Measurements from ENCODE around the gene HOXA7.

Gene HOXA7

DNA sequence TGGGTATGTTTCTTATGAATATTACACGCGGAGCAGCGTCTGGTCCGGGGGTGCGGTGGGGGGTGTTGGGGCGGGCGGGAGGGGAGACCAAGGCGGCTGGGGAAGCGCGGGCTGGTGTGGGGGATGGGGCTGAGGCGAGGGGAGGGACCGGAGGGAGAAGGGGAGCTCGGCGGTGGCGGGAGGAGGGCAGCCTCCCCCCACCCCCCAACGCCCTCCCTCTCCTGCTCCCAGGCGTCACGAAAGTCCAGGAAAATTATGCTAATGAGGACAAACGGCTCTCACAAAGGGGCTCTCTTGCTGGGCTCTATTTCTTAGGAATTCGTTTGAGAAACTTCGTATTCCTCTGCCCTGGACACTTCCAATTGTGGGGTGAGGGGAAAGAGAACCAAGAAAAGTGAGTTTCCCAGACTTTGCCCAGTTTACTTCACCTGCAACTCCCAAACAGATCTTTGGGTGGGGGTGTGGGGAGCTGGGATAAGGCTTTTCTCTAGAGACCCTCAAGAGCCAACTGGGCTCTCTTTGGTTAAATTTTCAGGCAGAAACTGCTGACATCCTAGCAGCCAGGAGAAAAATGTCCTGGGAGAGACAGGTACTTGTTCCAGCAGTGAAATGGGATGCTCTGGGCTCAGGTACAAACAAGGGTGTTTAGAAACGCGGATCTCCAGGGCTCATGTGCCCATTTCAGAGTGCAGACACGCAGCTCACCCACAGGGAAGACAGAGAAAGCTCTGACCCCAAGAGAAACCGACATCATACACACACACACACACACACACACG lies 42.3 kb downstream of the HOXA7 start:
- TF ChIP-seq EZH2 (IDR thresholded peaks at IDR 0.05; ENCODE audit: borderline replicate concordance, low read depth, low read length, severe bottlenecking) = no peak
- TF ChIP-seq, protein P1, sequence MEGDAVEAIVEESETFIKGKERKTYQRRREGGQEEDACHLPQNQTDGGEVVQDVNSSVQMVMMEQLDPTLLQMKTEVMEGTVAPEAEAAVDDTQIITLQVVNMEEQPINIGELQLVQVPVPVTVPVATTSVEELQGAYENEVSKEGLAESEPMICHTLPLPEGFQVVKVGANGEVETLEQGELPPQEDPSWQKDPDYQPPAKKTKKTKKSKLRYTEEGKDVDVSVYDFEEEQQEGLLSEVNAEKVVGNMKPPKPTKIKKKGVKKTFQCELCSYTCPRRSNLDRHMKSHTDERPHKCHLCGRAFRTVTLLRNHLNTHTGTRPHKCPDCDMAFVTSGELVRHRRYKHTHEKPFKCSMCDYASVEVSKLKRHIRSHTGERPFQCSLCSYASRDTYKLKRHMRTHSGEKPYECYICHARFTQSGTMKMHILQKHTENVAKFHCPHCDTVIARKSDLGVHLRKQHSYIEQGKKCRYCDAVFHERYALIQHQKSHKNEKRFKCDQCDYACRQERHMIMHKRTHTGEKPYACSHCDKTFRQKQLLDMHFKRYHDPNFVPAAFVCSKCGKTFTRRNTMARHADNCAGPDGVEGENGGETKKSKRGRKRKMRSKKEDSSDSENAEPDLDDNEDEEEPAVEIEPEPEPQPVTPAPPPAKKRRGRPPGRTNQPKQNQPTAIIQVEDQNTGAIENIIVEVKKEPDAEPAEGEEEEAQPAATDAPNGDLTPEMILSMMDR (IDR thresholded peaks at IDR 0.05; ENCODE audit: borderline replicate concordance, extremely low read depth, low read length, poor library complexity, severe bottlenecking) = no peak
- Histone ChIP-seq H3K4me2 (ENCODE audit: insufficient read depth, low read length) (no peak overlapping the region), H3K27me3 (ENCODE audit: insufficient read depth, low read length, poor library complexity) (no peaks in the 10 kb centered on the region), H3K4me1 (ENCODE audit: insufficient read depth, low read length) (no peaks in the 10 kb centered on the region), H3K9ac (ENCODE audit: low read depth, low read length) (no peak overlapping the region), H3K27ac (ENCODE audit: low read length) (no peak overlapping the region), H2AFZ (ENCODE audit: low read depth, low read length) (no peak overlapping the region), H4K20me1 (ENCODE audit: insufficient read depth, low read length) (no peaks in the 10 kb centered on the region), H3K9me3 (ENCODE audit: insufficient read depth, low read length, severe bottlenecking) (no peaks in the 10 kb centered on the region), H3K79me2 (ENCODE audit: insufficient read depth, low read length) (no peaks in the 10 kb centered on the region), H3K4me3 (ENCODE audit: low read depth in 1 of 2, low read length in 2 of 2) (no peak overlapping the region), H3K36me3 (ENCODE audit: insufficient read depth, low read length) (no peaks in the 10 kb centered on the region)
- DNase-seq (no peak), ATAC-seq (ENCODE audit: insufficient read depth, low read depth) (no peak)

GRCh38 chr7:27112955-27113949 lies 43.2 kb downstream of the HOXA7 start:
- no peaks in the 10 kb centered on the region for H3K4me1 ChIP-seq (ENCODE audit: insufficient read depth, low read length)
- TF ChIP-seq EZH2 (IDR thresholded peaks at IDR 0.05; ENCODE audit: borderline replicate concordance, low read depth, low read length, severe bottlenecking) = no peak
- TF ChIP-seq, protein P1 (IDR thresholded peaks at IDR 0.05; ENCODE audit: borderline replicate concordance, extremely low read depth, low read length, poor library complexity, severe bottlenecking) = no peak
- no peak overlapping the region for H3K27ac ChIP-seq (ENCODE audit: low read length)
- no peaks in the 10 kb centered on the region for H3K79me2 ChIP-seq (ENCODE audit: insufficient read depth, low read length)
- ATAC-seq (ENCODE audit: insufficient read depth, low read depth) = no peak
- no peak overlapping the region for H2AFZ ChIP-seq (ENCODE audit: low read depth, low read length)
- no peak for DNase-seq
- no peak overlapping the region for H3K4me3 ChIP-seq (ENCODE audit: low read depth in 1 of 2, low read length in 2 of 2)
- H3K9ac ChIP-seq (ENCODE audit: low read depth, low read length) = no peak overlapping the region
- H3K4me2 ChIP-seq (ENCODE audit: insufficient read depth, low read length) = no peak overlapping the region
- H3K27me3 ChIP-seq (ENCODE audit: insufficient read depth, low read length, poor library complexity) = no peaks in the 10 kb centered on the region
- H3K9me3 ChIP-seq (ENCODE audit: insufficient read depth, low read length, severe bottlenecking) = no peaks in the 10 kb centered on the region
- no peaks in the 10 kb centered on the region for H3K36me3 ChIP-seq (ENCODE audit: insufficient read depth, low read length)
- H4K20me1 ChIP-seq (ENCODE audit: insufficient read depth, low read length) = no peaks in the 10 kb centered on the region

- DNase-seq (no peak), ATAC-seq (ENCODE audit: insufficient read depth, low read depth) (no peak)
- Histone ChIP-seq H3K9me3 (ENCODE audit: insufficient read depth, low read length, severe bottlenecking) (no peaks in the 10 kb centered on the region), H3K79me2 (ENCODE audit: insufficient read depth, low read length) (no peaks in the 10 kb centered on the region), H4K20me1 (ENCODE audit: insufficient read depth, low read length) (no peaks in the 10 kb centered on the region), H3K4me1 (ENCODE audit: insufficient read depth, low read length) (no peaks in the 10 kb centered on the region), H3K27ac (ENCODE audit: low read length) (no peak overlapping the region), H3K4me3 (ENCODE audit: low read depth in 1 of 2, low read length in 2 of 2) (no peak overlapping the region), H3K36me3 (ENCODE audit: insufficient read depth, low read length) (no peaks in the 10 kb centered on the region), H3K9ac (ENCODE audit: low read depth, low read length) (no peak overlapping the region), H2AFZ (ENCODE audit: low read depth, low read length) (no peak overlapping the region), H3K27me3 (ENCODE audit: insufficient read depth, low read length, poor library complexity) (no peaks in the 10 kb centered on the region), H3K4me2 (ENCODE audit: insufficient read depth, low read length) (no peak overlapping the region)
- TF ChIP-seq, protein P1 (IDR thresholded peaks at IDR 0.05; ENCODE audit: borderline replicate concordance, extremely low read depth, low read length, poor library complexity, severe bottlenecking) = no peak
- TF ChIP-seq EZH2 (IDR thresholded peaks at IDR 0.05; ENCODE audit: borderline replicate concordance, low read depth, low read length, severe bottlenecking) = no peak
Observed at GRCh38 chr7:27112361-27112760, 44.1 kb downstream of the HOXA7 start.
